Cardiac muscle cell (in vitro differentiated cells and primary cell): ENCODE measurements around the gene MYL10. TPM values are rescaled to one million over a fixed set of nuclear protein-coding genes. Genes with fewer than 3 reads are reported as not detected.

Source experiments
- DNase-seq, 2 donors: peaks; one replicate each; pipeline versions ENCODE4 v3.0.0 to v3.0.0-alpha.2; 2010 to 2017; ENCODE audit warnings: low read depth in 1 of 2, low spot score in 1 of 2
- H3K27ac ChIP-seq: fragments of 200-600 bp; sonication (generic); 2 replicates; pipeline ENCODE4 v1.5.1; 2016
- H3K27me3 ChIP-seq: fragments of 200-600 bp; sonication (generic); 2 replicates; pipeline ENCODE4 v1.6.0; 2016; ENCODE audit warnings: control low read depth
- H3K36me3 ChIP-seq: fragments of 200-600 bp; sonication (generic); 2 replicates; pipeline ENCODE4 v1.5.1; 2016; ENCODE audit warnings: control low read depth
- H3K4me1 ChIP-seq: fragments of 200-600 bp; sonication (generic); 2 replicates; pipeline ENCODE4 v1.8.1; 2017; ENCODE audit warnings: low read depth, mild to moderate bottlenecking, mixed run types
- H3K4me3 ChIP-seq: fragments of 200-600 bp; sonication (generic); 2 replicates; pipeline ENCODE4 v1.5.1; 2016; ENCODE audit warnings: mild to moderate bottlenecking
- H3K9me3 ChIP-seq: fragments of 200-600 bp; sonication (generic); 2 replicates; pipeline ENCODE4 v1.5.1; 2017; ENCODE audit warnings: low read depth, mild to moderate bottlenecking, control low read depth
- CTCF ChIP-seq: IDR thresholded peaks from 2 replicates; pipeline ENCODE4 v1.5.1; 2012; ENCODE audit warnings: low read depth, mild to moderate bottlenecking, low read length
- polyA plus RNA-seq: library from polyadenylated mRNA; unstranded; fragments of >200 nt; fragmentation: Nextera tagmentation; extraction: Ambion mirVana; gene quantifications from 2 replicates; pipeline ENCODE4 v1.2.1, GENCODE V29; 2016
- total RNA-seq: library from RNA; depleted of rRNA; stranded (reverse); fragments of >200 nt; gene quantifications from 2 replicates; pipeline ENCODE4 v1.2.3, GENCODE V29; 2016

The MYL10 gene
- total and polyA plus RNA-seq, 2 experiments from 2014 or later: not detected

GRCh38 chr7:101589052-101589451 is 40.0 kb downstream of the MYL10 start:
- Histone ChIP-seq H3K4me3 (no peak overlapping the region), H3K27me3 (no peaks in the 10 kb centered on the region), H3K4me1 (no peaks in the 10 kb centered on the region), H3K27ac (no peak overlapping the region), H3K36me3 (no peaks in the 10 kb centered on the region), H3K9me3 (no peaks in the 10 kb centered on the region)
- DNase-seq: no peak
- no peak for TF ChIP-seq CTCF

DNA sequence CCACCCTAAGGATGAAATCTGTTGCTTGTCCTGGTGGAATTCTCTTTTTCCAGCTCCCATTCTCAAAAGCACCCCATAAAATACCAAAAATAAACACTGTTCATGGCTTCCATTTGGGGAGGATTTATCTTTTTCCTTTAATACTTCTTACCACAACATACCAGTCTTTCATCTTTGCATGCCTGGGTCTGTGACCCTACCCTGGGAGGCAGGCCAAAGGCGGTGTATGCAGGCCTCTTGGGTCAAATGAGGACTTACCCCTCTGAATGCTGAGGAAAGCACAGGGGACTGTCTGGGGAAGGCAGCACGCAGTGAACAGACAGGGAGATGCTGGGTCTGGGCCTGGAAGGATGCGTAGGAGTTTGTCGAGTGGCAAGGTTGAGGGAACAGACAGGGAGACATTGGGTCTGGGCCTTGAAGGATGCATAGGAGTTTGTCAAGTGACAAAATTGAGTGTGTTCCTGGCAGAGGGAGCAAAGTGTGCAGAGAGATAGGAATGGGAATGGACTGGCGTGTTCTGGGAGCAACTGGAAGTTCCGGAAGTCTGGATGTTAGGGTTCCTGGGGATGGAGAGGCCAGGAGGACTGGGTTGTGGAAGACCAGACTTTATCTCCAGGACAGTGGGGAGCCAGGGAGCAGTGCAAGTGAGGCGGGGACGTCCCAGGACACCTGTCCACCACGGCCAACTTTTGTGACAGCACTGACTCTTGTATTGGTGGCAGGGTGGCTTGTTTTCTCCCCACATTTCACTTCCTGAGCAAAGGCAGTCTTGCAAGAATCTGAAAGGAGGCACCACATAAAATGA is 40.8 kb downstream of the MYL10 start:
- no peak for TF ChIP-seq CTCF
- no peak overlapping the region for H3K4me3 ChIP-seq
- no peaks in the 10 kb centered on the region for H3K36me3 ChIP-seq
- no peaks in the 10 kb centered on the region for H3K27me3 ChIP-seq
- H3K4me1 ChIP-seq: no peaks in the 10 kb centered on the region
- no peak overlapping the region for H3K27ac ChIP-seq
- no peak for DNase-seq
- no peaks in the 10 kb centered on the region for H3K9me3 ChIP-seq

DNA sequence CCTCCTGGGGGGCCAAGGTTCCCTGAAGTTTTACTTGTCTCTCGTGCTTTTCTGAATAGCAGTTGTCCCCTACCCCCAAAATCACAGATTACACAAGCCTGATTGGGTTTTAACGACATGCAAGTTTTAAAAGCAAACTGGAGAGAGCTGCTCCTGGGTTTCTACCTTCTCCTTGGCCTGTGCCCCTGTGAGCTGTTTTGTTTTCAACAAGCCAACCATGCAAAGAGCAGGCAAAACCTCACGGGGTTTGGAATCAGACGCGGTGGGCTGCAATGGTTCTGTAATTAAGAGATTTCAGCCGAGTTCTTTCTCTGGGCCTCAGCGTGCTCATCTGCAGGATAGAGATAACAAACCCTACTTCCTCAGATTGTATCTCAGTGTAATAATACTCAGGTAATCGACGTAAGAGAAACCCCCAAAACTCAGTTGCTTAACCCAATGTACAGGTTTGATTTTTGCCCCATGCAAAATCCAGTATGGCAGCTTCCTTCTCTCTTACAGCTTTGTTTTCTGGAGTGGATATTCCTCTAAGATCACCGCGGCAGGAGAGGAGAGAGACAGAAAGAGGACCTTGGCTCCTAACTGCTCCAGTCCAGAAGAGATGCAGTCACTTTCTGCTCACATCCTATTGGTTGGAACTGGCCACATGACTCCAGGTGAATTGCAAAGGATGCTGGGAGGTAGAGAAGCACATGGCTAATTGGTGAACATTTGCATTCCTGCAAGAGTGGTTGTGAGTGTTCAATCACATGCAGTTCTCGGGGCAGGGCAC is 42.0 kb downstream of the MYL10 start:
- Histone ChIP-seq H3K36me3 (no peaks in the 10 kb centered on the region), H3K4me1 (no peaks in the 10 kb centered on the region), H3K9me3 (no peaks in the 10 kb centered on the region), H3K27ac (no peak overlapping the region), H3K4me3 (no peak overlapping the region), H3K27me3 (no peaks in the 10 kb centered on the region)
- no peak for TF ChIP-seq CTCF
- DNase-seq: no peak

DNA sequence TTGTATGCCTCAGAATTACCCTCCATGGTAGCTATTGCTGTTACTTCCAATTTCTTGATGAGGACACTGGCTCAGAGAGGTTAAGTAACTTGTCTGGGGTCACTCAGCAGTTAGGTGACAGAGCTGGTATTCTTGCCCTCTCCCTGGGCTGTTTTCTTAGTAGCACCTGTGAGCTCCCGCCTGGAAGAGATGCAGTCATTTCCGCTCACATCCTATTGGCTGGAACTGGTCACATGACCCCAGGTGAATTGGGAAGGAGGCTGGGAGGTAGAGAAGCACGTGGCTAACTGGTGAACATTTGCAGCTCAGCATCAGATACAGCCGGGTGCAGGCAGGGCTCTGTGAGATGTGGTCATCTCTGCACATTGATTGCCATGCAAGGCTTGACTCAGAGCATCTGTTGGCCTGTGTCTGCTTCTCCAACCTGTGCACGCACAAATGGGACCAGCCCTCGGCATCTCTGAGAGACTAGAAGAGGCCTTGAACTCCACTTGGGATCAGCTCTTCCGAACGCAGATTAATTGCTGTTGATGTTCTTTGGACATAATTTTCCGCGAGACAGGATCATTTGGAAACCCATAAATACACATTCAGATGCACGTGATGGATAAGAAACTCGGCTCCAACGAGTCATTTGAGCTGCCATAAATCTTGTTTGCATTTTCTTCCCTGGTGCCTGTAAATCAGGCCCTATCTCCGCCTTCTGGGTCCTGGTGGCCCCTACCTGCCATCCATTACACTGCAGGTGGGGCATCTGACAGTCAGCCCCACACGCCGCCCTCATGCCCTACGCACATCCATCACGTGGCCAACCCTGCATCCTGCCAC is 42.8 kb downstream of the MYL10 start:
- Histone ChIP-seq H3K27me3 (no peaks in the 10 kb centered on the region), H3K9me3 (no peaks in the 10 kb centered on the region), H3K4me3 (no peak overlapping the region), H3K27ac (no peak overlapping the region), H3K36me3 (no peaks in the 10 kb centered on the region), H3K4me1 (no peaks in the 10 kb centered on the region)
- TF ChIP-seq CTCF: no peak
- DNase-seq: no peak

DNA sequence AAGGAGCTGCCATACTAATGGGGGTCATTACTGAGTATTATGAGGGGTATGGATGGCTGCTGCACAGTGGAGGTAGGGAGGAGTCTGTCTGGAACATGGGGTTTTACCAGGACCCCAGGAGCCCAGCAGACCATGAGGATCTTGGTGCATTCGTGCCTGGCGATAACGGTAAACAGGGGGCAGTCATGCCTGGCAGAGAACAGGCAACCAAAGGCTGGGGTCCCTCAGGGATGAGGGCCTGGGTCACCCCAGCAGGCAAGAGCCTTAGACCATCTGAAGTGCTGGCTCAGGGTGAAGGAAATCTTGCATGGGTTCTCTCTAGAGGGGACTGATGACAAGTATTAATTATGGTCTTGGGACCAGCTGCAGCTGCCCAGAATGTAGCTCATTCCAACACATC is 46.1 kb downstream of the MYL10 start:
- no peaks in the 10 kb centered on the region for H3K4me1 ChIP-seq
- H3K27me3 ChIP-seq: no peaks in the 10 kb centered on the region
- H3K36me3 ChIP-seq: no peaks in the 10 kb centered on the region
- no peaks in the 10 kb centered on the region for H3K9me3 ChIP-seq
- H3K4me3 ChIP-seq: no peak overlapping the region
- H3K27ac ChIP-seq: no peak overlapping the region
- TF ChIP-seq CTCF: no peak
- no peak for DNase-seq
